ENCODE measurements around the gene TSC1. TPM values are rescaled to one million over a fixed set of nuclear protein-coding genes. Genes with fewer than 3 reads are reported as not detected.
A peak's percentile ranks its signal among the peaks of the same experiment; 100 is the strongest.

TSC1 gene
- polyA plus RNA-seq, 3 donors, result 3.3 to 43.0 (median 5.8) TPM

- Mint-ChIP-seq H3K4me1 (peaks cover 21% of the 10 kb centered on the region), H3K27ac (no peak overlapping the region), H3K36me3 (peaks cover 4% of the 10 kb centered on the region in 2 donors), H3K27me3 (ENCODE audit: low read depth in 3 of 3) (peaks cover 27 to 77% (median 42%) of the 10 kb centered on the region in 3 donors), H3K4me3 (peak overlapping the region in 1 of 2 donors; percentile 79), H3K9me3 (peaks cover 3 to 13% (median 8%) of the 10 kb centered on the region in 7 donors)
- Histone ChIP-seq H3K79me2 (ENCODE audit: insufficient read depth, low read length) (no peaks in the 10 kb centered on the region), H3K36me3 (replicated peaks in 1 of 2; ENCODE audit: control insufficient read depth in 1 of 2, insufficient read depth in 2 of 2, low read length in 2 of 2) (no peaks in the 10 kb centered on the region), H3K4me1 (ENCODE audit: control insufficient read depth in 1 of 2, insufficient read depth in 2 of 2, low read length in 2 of 2) (peaks cover 13 to 19% of the 10 kb centered on the region in 2 donors), H4K20me1 (ENCODE audit: insufficient read depth, low read length) (no peaks in the 10 kb centered on the region), H3K9me3 (replicated peaks in 1 of 2; ENCODE audit: control insufficient read depth in 1 of 2, insufficient read depth in 1 of 2, low read length in 2 of 2) (no peaks in the 10 kb centered on the region), H3K4me2 (replicated peaks; ENCODE audit: extremely low read depth, low read length, poor library complexity, severe bottlenecking) (no peak overlapping the region), H3K9ac (ENCODE audit: insufficient read depth, low read length, poor library complexity, severe bottlenecking) (no peak overlapping the region), H2AFZ (ENCODE audit: insufficient read depth, low read depth, low read length, poor library complexity, severe bottlenecking) (no peak overlapping the region), H3K4me3 (replicated peaks in 1 of 3; ENCODE audit: low read depth in 2 of 3, low read length in 3 of 3) (no peak overlapping the region), H3K27ac (ENCODE audit: low read depth in 1 of 2, low read length in 2 of 2) (no peak overlapping the region), H3K27me3 (ENCODE audit: control insufficient read depth in 2 of 2, insufficient read depth in 2 of 2, low read length in 2 of 2) (peaks cover 20 to 28% of the 10 kb centered on the region in 2 donors)
- intact Hi-C loops (cut with micrococcal nuclease), result no loop called here
- no peak for DNase-seq
- 52% methylated on average over 8 of the region's 11 CpGs for WGBS (ENCODE audit: insufficient coverage)
- TF ChIP-seq CTCF (IDR thresholded peaks at IDR 0.05), result no peak
Observed at GRCh38 chr9:132983491-132984201, 39.2 kb upstream of the TSC1 start.

GRCh38 chr9:132982458-132982857 lies 38.0 kb upstream of the TSC1 start:
- no peak for TF ChIP-seq CTCF (IDR thresholded peaks at IDR 0.05)
- H3K4me1 Mint-ChIP-seq, result peaks cover 29% of the 10 kb centered on the region
- WGBS (ENCODE audit: insufficient coverage), result 0% methylated on average over 4 of the region's 8 CpGs
- H3K27me3 Mint-ChIP-seq (ENCODE audit: low read depth in 3 of 3), result peaks cover 30 to 88% (median 49%) of the 10 kb centered on the region in 3 donors
- Histone ChIP-seq H3K4me3 (replicated peaks in 1 of 3; ENCODE audit: low read depth in 2 of 3, low read length in 3 of 3) (no peak overlapping the region), H3K36me3 (replicated peaks in 1 of 2; ENCODE audit: control insufficient read depth in 1 of 2, insufficient read depth in 2 of 2, low read length in 2 of 2) (no peaks in the 10 kb centered on the region), H3K27me3 (ENCODE audit: control insufficient read depth in 2 of 2, insufficient read depth in 2 of 2, low read length in 2 of 2) (peaks cover 27 to 40% of the 10 kb centered on the region in 2 donors), H3K4me1 (ENCODE audit: control insufficient read depth in 1 of 2, insufficient read depth in 2 of 2, low read length in 2 of 2) (peaks cover 21 to 30% of the 10 kb centered on the region in 2 donors), H4K20me1 (ENCODE audit: insufficient read depth, low read length) (no peaks in the 10 kb centered on the region), H3K4me2 (replicated peaks; ENCODE audit: extremely low read depth, low read length, poor library complexity, severe bottlenecking) (peak overlapping the region; percentile 16), H3K27ac (ENCODE audit: low read depth in 1 of 2, low read length in 2 of 2) (no peak overlapping the region), H3K9ac (ENCODE audit: insufficient read depth, low read length, poor library complexity, severe bottlenecking) (no peak overlapping the region), H2AFZ (ENCODE audit: insufficient read depth, low read depth, low read length, poor library complexity, severe bottlenecking) (no peak overlapping the region), H3K9me3 (replicated peaks in 1 of 2; ENCODE audit: control insufficient read depth in 1 of 2, insufficient read depth in 1 of 2, low read length in 2 of 2) (no peaks in the 10 kb centered on the region), H3K79me2 (ENCODE audit: insufficient read depth, low read length) (no peaks in the 10 kb centered on the region)
- peak overlapping the region in 1 of 2 donors; percentile 30 for H3K4me3 Mint-ChIP-seq
- intact Hi-C loops (cut with micrococcal nuclease), result no loop called here
- peaks cover 3 to 14% (median 9%) of the 10 kb centered on the region in 7 donors for H3K9me3 Mint-ChIP-seq
- H3K36me3 Mint-ChIP-seq, result peaks cover 5 to 6% of the 10 kb centered on the region in 2 donors
- H3K27ac Mint-ChIP-seq, result peak overlapping the region in 2 of 7 donors; percentile 20 to 66
- DNase-seq, result peak in 2 of 3 donors; percentile 16 to 32
